T-helper 1 cell treated with Interleukin-12 subunit alpha and Interleukin-12 subunit beta and Interleukin-4 antibody, amounts not matched to agents 30 ng/mL and 1 ng/mL, for 36 hours (primary cell): ENCODE results near the gene MYO7A. TPM values are rescaled to one million over a fixed set of nuclear protein-coding genes. Genes with fewer than 3 reads are reported as not detected.

Experiments used
- intact Hi-C: fragments of 100-400 bp; cut with micrococcal nuclease; formaldehyde crosslinking; loops from one replicate; pipeline ENCODE4 v1.15.1; 2024
- total RNA-seq: library from RNA; stranded (reverse); gene quantifications from 2 replicates; pipeline ENCODE4 v1.2.3, GENCODE V29; 2022

The MYO7A gene
- total RNA-seq, 1 donor from 2014 or later: 0.10 TPM

GRCh38 chr11:77211594-77212251 lies 83.7 kb downstream of the MYO7A start:
- intact Hi-C loops: no loop called here

GRCh38 chr11:77212314-77213007 lies 84.4 kb downstream of the MYO7A start:
- intact Hi-C loops: no loop called here

DNA sequence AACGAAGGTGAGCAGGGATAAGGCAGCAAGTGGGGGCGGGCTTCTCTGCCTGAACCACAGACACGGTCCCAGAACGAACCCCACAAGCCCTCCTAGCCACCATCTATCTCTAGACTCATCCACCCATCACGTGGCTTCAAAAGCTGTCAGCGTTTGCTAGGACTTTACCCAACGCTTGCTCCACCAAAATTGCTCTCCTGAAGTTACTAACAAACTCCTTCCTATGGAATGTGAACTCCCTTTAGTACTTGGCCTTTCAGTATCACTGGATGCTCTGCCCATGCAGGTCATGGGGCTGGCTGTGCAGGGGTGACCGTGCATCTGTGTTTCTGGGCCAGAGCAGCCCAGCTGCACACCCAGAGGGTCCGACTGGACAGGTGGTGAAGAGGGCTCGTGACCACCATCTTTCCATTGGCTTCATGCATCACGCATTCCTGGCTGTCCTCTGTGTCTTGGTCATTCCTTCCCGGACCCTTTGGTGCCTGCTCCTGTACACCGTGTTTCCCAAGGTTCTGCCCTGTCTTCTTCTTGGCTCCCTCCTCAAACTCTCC lies 85.1 kb downstream of the MYO7A start:
- intact Hi-C loops: no loop called here

GRCh38 chr11:77213589-77214428 lies 85.8 kb downstream of the MYO7A start:
- intact Hi-C loops: no loop called here

DNA sequence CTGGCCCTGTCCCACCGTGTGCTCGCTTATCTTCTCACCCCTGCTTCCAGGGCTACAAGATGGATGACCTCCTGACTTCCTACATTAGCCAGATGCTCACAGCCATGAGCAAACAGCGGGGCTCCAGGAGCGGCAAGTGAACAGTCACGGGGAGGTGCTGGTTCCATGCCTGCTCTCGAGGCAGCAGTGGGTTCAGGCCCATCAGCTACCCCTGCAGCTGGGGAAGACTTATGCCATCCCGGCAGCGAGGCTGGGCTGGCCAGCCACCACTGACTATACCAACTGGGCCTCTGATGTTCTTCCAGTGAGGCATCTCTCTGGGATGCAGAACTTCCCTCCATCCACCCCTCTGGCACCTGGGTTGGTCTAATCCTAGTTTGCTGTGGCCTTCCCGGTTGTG lies 86.5 kb downstream of the MYO7A start:
- intact Hi-C loops: no loop called here

DNA sequence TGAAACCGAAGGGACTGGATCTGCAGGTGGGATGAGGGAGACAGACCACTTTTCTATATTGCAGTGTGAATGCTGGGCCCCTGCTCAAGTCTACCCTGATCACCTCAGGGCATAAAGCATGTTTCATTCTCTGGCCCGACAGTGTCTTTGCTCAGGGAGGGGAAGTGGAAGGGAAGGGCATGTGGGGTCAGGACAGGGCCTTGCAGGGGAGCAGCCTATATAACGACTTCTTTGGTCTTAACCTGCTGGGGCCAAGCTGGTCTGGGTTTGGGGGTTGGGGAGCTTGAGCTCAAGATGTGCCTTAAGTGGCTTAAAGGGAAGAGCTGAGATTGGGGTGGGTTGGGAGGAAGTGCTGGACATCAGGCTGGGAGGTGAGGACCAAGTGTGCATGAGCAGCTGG lies 87.1 kb downstream of the MYO7A start:
- intact Hi-C loops: no loop called here

DNA sequence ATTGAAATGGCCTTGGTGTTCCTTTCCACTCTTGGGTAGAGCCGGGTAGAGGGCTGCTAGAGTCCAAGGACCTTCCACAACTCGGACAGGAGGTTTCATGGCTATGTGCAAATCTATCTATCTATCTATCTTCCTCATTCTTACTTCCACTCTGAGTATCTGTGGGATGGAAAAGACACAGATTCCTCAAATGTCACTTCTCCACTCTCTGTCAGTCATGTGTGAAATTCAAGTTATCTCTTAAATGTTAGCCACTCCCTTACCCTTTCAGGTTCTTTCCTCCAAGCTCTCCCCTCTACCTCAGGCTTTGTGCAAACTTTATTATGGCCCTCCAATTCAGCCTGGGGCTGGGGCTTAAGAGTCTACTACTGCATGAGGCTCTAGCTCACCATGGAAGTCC lies 89.1 kb downstream of the MYO7A start:
- intact Hi-C loops: no loop called here

DNA sequence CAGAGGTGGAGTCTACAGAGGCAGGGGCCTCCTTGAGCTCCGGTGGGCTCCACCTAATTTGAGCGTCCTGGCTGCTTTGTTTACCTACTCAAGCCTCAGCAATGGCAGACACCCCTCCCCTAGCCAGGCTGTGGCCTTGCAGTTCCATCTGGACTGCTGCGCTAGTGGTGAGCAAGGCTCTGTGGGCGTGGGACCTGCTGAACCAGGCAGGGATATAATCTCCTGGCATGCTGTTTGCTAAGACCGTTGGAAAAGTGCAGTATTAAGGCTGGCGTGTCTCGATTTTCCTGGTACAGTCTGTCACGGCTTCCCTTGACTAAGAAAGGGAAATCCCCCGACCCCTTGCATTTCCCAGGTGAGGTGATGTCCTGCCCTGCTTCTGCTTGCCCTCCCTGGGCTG lies 95.8 kb downstream of the MYO7A start:
- intact Hi-C loops: no loop called here

GRCh38 chr11:77230878-77231605 lies 103.0 kb downstream of the MYO7A start:
- intact Hi-C loops: no loop called here

DNA sequence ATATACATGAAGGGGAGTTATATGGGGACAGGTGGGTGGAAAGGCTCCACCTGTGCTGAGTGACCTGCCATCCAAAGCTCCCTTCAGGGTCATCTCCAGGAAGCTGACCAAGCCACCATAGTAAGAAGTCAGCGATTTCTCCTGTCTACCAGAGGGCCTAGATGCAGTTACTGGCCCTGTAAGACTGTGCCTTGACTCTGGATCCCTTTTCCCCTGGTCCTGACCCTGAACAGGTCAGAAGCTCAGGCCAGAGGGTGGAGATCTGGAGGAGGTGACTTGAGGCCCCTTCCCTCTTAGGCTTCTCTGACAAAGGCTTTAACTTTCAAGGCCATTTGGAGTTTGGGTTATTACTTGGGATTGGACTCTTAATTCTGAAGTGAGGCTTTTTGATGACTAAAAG lies 103.8 kb downstream of the MYO7A start:
- intact Hi-C loops: no loop called here

- intact Hi-C loops: no loop called here
Measured at GRCh38 chr11:77232242-77232641, 104.2 kb downstream of the MYO7A start.

DNA sequence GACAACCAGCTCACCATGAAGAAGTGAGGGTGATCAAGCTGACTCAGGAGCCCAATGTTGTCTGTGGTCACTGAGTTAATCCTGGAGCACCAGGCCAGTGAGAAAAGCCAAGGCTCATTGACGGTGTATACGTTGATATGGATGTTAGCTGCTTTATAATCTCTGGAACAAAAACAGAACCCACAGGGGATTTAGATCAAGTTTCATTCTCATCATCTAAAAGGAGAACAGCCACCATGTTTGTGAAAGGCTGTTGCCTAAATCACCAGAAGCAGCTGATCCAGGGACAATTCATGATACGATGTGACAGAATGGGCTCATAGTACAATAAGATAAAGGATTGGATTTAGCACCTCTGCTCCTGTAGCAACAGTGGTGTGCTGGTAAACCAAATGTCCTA lies 105.0 kb downstream of the MYO7A start:
- intact Hi-C loops: no loop called here

DNA sequence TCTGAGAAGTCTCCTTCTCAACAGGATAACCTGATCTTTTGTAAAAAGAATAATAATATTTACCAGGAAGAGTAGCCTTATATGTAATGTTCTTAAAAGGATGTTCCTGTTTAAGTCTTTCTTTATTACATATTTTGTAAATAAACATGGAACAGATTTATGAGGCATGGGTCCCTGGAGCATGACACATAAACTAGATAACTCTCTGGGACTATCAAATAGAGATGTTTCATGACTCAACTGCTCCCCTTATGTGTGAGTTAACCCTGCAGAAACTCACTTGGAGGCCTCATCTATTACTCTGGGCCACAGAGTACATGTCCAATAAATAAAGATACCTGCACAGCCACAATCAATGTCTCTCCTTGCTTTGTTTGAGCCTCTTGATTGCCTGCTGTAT lies 108.9 kb downstream of the MYO7A start:
- intact Hi-C loops: no loop called here

DNA sequence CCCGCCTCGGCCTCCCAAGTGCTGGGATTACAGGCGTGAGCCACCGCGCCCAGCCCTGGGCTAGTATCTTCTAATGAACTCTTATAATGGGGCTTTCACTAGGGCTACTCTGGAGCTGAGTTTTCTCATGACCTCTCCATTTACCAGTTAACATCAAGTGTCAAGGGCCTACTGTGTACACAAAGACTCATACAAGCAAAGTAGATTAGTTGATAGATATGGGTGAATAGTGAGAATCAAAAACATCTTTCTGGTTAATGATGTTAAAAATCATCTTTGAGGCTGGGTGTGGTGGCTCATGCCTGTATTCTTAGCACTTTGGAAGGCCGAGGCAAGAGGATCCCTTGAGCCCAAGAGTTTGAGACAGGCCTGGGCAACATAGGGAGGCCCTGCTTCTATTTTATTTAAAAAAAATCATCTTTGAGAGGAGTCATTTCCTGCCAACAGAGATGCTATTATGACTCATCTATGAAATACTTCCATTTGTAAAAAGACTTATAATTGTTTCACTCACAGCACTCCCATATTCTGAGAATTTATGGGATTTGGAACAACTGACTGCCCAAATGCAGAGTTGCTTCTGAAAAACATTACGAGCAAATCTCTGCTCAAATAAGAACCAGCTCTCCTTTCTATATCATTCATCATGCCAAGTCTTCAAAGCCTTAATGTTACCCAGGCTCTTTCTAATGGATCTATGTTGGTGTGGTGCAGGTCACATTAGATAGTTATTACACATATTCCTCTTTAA lies 116.4 kb downstream of the MYO7A start:
- intact Hi-C loops: no loop called here

DNA sequence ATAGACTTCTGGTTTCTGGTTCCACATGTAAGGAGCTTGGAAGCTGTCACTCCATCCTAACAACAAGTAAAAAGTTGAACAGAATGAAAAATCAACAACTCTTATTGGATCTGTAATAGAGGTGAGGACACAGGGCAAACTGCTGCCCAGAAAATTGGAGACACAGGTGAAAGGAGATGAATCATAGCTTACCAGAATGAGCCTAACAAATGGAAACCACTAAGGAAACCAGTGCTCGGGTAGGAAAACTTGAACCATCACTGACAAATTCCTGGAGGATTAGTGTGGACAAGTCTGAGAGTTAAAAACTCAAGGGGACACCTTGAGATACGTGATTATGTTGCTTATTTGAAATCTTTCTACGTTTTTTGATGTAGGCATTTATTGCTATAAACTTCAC lies 121.4 kb downstream of the MYO7A start:
- intact Hi-C loops: no loop called here

DNA sequence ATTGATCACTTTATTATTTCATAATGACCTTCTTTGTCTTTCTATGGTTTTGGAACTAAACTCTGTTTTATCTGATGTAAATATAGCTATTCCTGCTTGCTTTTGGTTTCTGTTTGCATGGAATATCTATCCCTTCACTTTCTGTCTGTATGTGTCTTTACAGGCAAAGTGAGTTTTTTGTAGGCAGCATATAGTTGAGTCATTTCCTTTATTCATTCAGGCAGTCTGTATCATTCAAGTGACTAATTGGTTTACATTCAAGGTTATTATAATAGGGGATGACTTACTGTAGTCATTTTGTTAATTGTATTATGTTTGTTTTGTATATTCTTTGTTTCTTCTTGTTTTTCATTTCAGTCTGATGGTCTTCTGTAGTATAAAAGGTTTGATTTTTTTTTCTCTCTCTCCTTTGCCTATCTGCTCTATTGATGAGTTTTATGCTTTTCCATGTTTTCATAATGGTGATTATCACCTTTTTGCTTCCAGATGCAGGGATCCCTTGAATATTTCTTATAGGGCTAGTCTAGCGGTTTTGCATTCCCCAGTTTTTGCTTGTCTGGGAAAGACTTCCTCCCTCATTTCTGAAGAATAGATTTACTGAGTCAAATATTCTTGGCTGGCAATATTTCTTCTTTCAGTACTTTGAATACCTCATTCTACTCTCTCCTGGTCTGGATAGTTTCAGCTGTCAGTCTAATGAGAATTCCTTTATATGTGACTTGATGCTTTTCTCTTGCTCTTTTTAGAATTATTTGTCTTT lies 123.0 kb downstream of the MYO7A start:
- intact Hi-C loops: no loop called here

- intact Hi-C loops: no loop called here
Measured at GRCh38 chr11:77252555-77253270, 124.7 kb downstream of the MYO7A start.

DNA sequence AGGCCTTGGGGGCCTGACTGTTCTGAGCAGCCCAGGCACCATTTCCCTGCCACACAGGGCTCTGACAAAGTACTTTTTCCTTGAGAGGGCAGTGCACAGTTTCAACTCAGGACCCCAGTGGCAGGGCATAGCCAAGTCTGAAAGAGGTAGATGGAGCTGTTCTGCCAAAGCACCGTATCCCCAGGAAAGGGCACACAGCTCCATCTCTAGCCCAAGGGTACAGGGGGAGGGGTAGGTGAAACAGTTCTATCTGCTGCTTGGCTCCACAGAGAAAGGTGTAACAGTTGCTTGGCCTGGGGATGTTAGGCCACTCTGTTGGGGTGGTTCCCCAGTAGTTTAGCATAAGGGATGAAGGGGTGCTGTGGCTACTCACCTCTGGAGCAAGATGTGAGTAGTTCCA lies 125.6 kb downstream of the MYO7A start:
- intact Hi-C loops: no loop called here

- intact Hi-C loops: no loop called here
Measured at GRCh38 chr11:77259641-77260040, 131.6 kb downstream of the MYO7A start.
